GM19397 (cell line): Measurements from ENCODE around the gene GABARAPL2.

ENCODE experiments used
- ATAC-seq: cut with Tn5 transposase; IDR thresholded peaks from one replicate; pipeline ENCODE4 v1.9.1; 2021; ENCODE audit warnings: mild to moderate bottlenecking, moderate library complexity; ENCODE audit not compliant: unreplicated experiment

Gene GABARAPL2

DNA sequence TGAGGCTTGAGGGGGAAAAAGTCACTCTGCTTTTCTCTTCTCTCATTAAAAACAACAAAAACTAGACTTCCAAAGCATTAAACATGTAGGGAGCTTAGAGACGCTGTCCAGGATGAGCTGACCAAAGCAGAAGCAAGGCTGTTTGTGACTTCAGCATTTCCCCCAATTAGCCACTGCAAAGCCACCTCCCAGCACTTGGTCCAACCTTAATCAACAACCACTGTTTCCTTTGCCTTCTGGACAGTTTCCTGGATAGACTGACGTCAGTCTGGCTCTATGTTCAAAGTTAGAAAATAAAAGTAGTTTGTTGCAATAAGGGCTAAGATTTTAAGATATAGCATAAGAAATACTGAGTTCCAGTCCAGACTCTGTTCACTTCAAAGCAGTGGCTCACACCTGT, 13.2 kb upstream of the GABARAPL2 start:
- ATAC-seq, result no peak

GRCh38 chr16:75555213-75555706, 10.9 kb upstream of the GABARAPL2 start:
- ATAC-seq, result no peak

GRCh38 chr16:75555707-75556430, 10.3 kb upstream of the GABARAPL2 start, which contains the start of gene TMEM231:
TSS of gene TMEM231 (minus strand) at chr16:75556252. CDS start at chr16:75556209, 43 bp downstream.
- peak; percentile 97 for ATAC-seq

GRCh38 chr16:75556431-75556950, 9.7 kb upstream of the GABARAPL2 start:
- ATAC-seq, result no peak

- no peak for ATAC-seq
These were observed 7.3 kb upstream of the GABARAPL2 start for GRCh38 chr16:75558846-75559401.

DNA sequence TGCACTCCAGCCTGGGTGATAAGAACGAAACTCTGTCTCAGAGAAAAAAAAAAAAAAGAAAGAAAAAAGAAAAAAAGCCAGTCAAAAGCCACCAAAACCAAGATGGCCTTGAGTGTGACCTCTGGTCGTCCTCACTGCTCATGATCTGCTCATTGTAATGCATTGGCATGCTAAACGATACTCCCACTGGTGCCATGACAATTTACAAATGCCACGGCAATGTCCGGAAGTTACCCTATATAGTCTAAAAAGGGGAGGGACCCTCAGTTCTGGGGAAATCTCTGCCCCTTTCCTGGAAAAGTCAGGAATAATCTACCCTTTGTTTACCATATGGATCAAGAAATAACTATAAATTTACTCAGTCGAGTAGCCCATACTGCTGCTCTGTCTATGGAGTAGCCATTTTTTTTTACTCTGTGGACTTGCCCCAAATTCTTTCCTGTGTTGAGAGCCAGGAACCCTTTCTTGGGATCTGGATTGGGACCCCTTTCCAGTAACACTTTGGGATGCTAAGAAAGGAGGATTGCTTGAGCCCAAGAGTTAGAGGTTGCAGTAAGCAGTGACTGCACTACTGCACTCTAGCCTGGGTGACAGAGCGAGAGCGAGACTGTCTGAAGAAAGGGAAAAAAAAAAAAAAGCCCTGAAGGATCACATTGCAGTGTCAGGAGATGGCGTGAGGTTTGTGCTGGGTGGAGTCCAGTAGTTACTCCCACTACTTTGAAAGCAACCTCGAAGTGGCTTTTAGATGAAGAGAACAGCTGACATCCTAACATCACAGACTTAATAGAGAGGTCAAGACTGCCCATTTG, 6.4 kb upstream of the GABARAPL2 start:
- ATAC-seq, result no peak

- ATAC-seq, result peak; percentile 1
These were observed 539 bp upstream of the GABARAPL2 start for GRCh38 chr16:75565640-75566039.

DNA sequence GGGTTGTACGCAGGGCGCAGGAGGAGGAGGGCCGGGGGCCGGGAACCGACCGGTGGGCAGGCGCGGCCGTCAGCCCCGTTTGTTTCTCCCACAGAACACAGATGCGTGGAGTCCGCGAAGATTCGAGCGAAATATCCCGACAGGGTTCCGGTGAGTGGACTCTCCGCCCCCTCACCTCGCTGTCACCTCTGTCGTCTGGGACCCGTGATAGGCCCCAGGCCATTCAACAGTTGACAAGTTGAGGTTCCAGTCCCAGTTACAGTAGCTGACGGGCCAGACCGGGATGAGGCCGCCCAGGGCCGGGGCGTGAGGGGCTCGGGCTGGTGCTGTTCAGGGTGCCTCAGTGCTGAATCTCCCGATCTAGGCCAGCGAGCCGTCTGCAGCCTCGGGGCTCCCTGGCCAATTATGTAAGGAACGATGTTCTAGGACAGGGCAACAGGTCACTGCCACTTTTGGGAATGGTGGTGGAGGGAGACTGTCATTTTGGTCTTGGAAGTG, 628 bp downstream of the GABARAPL2 start:
- ATAC-seq, result peak; percentile 1

GRCh38 chr16:75567911-75568310, 1.7 kb downstream of the GABARAPL2 start:
- no peak for ATAC-seq

GRCh38 chr16:75570396-75571065, 4.4 kb downstream of the GABARAPL2 start:
- ATAC-seq, result no peak

GRCh38 chr16:75572864-75573542, 6.8 kb downstream of the GABARAPL2 start:
- ATAC-seq, result no peak

- ATAC-seq, result no peak
These were observed 7.8 kb downstream of the GABARAPL2 start for GRCh38 chr16:75573955-75574354.

- ATAC-seq, result no peak
These were observed 9.8 kb downstream of the GABARAPL2 start for GRCh38 chr16:75575958-75576357.

DNA sequence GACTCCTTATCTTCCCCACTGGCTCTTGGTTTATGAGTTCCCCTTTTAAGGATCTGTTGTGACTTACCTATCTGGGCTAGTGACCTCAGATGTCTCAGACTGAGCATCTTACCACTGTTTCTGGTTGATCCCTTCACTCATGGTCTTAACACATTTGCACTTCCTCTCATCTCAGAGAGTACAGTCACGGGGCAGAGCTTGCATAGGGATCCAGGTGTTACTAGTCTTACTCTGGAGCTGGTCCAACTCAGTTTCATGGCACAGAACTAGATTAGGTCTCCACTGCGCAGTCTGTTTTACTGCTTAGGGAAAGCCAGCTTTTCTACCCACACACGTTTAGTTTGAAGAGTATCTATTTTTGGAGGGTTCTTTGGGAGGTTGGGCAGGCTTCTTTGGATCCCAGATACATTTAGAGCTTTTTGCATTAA, 10.2 kb downstream of the GABARAPL2 start:
- no peak for ATAC-seq

- ATAC-seq, result no peak
These were observed 12.0 kb downstream of the GABARAPL2 start for GRCh38 chr16:75578212-75578611.

DNA sequence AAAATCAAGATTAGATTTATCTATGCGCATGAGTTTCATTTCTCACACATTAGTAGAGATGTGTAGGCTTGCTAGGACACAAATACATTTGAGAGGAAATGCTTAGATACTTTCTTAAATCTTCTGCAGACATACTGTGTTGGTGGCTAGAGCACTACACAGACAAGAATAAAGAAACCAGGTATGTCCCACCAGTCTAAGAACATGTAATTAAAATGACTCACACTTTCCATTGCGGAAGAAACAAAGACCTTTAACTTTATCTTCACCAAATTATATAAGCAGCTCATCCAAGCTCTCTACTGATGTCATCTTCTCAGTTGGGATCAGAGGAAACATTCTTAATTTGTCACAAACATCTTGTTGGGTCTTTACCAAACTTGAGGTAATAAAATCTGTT, 12.5 kb downstream of the GABARAPL2 start:
- no peak for ATAC-seq

DNA sequence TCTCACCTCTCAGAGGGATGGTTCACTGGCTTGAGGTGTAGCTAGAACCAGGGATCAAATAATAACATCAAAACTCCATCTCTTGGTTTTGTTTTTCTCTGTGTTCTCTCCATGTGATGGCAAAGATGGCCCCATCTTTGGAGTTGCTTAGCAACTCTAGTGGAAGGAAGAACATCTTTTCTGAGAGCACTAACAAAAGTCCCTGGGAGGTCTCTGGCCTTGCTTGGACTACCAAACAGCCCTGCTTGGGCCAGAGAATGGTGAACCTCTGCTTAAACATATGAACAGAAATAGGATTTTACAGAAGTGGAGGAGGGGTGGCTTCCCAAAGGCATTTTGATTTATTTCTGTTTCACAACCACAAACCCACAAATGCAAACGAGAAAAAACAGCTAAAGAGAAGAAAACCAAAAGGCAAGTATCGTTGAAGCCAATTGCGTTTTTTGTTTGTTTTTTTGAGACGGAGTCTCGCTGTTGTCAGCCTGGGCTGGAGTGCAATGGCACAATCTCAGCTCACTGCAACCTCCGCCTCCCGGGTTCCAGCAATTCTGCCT, 13.2 kb downstream of the GABARAPL2 start:
- ATAC-seq, result no peak

DNA sequence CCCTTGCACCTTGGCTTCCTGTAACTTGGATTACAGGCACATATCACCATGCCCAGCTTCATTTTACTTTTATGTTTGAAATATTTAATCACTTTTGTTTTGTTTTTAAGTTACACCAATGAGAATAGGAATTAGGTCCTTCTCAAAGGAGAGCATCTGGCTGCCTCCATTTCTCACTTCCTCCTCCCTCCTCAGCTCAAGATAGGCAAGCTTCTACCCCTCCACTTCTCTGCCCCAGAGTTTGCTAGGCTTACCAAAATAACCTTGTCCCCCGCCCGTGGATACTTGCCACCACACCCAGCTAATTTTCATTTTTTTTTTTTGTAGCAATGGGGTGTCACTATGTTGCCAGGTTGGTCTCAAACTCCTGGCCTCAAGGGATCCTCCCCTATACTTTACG, 17.9 kb downstream of the GABARAPL2 start:
- peak; percentile 52 for ATAC-seq

- ATAC-seq, result no peak
These were observed 22.5 kb downstream of the GABARAPL2 start for GRCh38 chr16:75588716-75589115.

DNA sequence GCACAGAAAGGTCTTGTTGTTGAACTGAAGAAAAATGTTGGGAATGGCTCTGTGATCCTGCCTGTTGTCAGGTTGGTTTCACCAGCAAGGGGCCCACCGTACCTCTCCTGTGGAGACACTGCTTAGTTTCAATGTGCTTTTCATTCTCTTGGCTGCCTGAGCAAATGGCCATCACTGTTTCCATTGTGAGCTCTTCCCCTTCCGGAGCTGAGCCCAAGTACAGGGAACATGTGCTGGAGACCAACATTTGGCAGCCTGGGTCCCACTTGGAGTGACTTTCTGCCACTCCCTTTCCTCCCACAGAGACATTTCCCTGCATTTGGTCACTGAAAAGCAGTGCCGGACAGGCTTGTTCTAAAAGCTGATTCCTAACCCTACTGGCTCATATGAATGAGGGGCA, 23.1 kb downstream of the GABARAPL2 start:
- no peak for ATAC-seq
